NCI-H1105 treated with DMSO at 0.1 percent for 48 hours (cell line): ENCODE results near the gene FARS2.
"Not testable (repeated sequence)": the region's sequence is repeated elsewhere in the genome, so short reads cannot be mapped to it uniquely, and the experiment has no call there.

Experiments
- DNase-seq: peaks from one replicate; lab custom pipeline; 2025; lab: John Stamatoyannopoulos, UW

Gene FARS2

GRCh38 chr6:5764401-5764955 is 503.2 kb downstream of the FARS2 start:
- no peak for DNase-seq

GRCh38 chr6:5765141-5765760 is 503.9 kb downstream of the FARS2 start:
- DNase-seq: no peak

- no peak for DNase-seq
Measured at GRCh38 chr6:5766260-5766659, 504.9 kb downstream of the FARS2 start.

- DNase-seq: no peak
Measured at GRCh38 chr6:5767471-5767870, 506.2 kb downstream of the FARS2 start.

GRCh38 chr6:5771211-5771610 is 509.9 kb downstream of the FARS2 start:
- no peak for DNase-seq

GRCh38 chr6:5771759-5772390 is 510.6 kb downstream of the FARS2 start:
- no peak for DNase-seq

- DNase-seq: no peak
Measured at GRCh38 chr6:5772408-5773120, 511.3 kb downstream of the FARS2 start.

- DNase-seq: no peak
Measured at GRCh38 chr6:5776104-5776503, 514.8 kb downstream of the FARS2 start.

GRCh38 chr6:5776706-5777390 is 515.5 kb downstream of the FARS2 start:
- no peak for DNase-seq

- no peak for DNase-seq
Measured at GRCh38 chr6:5778317-5778857, 517.1 kb downstream of the FARS2 start.

- no peak for DNase-seq
Measured at GRCh38 chr6:5778906-5779305, 517.6 kb downstream of the FARS2 start.

- no peak for DNase-seq
Measured at GRCh38 chr6:5781019-5781418, 519.7 kb downstream of the FARS2 start.

- DNase-seq: no peak
Measured at GRCh38 chr6:5781966-5782556, 520.7 kb downstream of the FARS2 start.

- DNase-seq: peak; percentile 87
Measured at GRCh38 chr6:5782783-5783547, 521.7 kb downstream of the FARS2 start.

GRCh38 chr6:5783584-5784089 is 522.3 kb downstream of the FARS2 start:
- DNase-seq: no peak

- no peak for DNase-seq
Measured at GRCh38 chr6:5785249-5785648, 523.9 kb downstream of the FARS2 start.

- no peak for DNase-seq
Measured at GRCh38 chr6:5786321-5786968, 525.1 kb downstream of the FARS2 start.

GRCh38 chr6:5786969-5787720 is 525.8 kb downstream of the FARS2 start:
- no peak for DNase-seq

- DNase-seq: not testable (repeated sequence)
Measured at GRCh38 chr6:5789426-5789825, 528.1 kb downstream of the FARS2 start.
